Trophoblast cell (in vitro differentiated cells and primary cell): Measurements from ENCODE around the gene ADNP2.
A peak's percentile ranks its signal among the peaks of the same experiment; 100 is the strongest.

Experiments
- DNase-seq, 2 donors: peaks; one replicate each; pipeline ENCODE4 v3.0.0-alpha.2; 2016
- H2AFZ ChIP-seq: 2 replicates; pipeline ENCODE4 v1.6.1; 2013; ENCODE audit warnings: low read length, moderate library complexity, mild to moderate bottlenecking; ENCODE audit not compliant: insufficient read depth, poor library complexity
- H2AK5ac ChIP-seq: 2 replicates; pipeline ENCODE4 v1.6.1; 2013; ENCODE audit warnings: mild to moderate bottlenecking, low read length
- H2BK120ac ChIP-seq: 2 replicates; pipeline ENCODE4 v1.6.1; 2013; ENCODE audit warnings: low read length, mild to moderate bottlenecking, moderate library complexity; ENCODE audit not compliant: insufficient read depth, poor library complexity
- H2BK12ac ChIP-seq: 2 replicates; pipeline ENCODE4 v1.6.1; 2013; ENCODE audit warnings: mild to moderate bottlenecking, low read length, moderate library complexity
- H2BK5ac ChIP-seq: 2 replicates; pipeline ENCODE4 v1.6.1; 2013; ENCODE audit warnings: low read length, low read depth, moderate library complexity, mild to moderate bottlenecking; ENCODE audit not compliant: poor library complexity
- H3K14ac ChIP-seq: 2 replicates; pipeline ENCODE4 v1.6.1; 2013; ENCODE audit warnings: mild to moderate bottlenecking, low read length
- H3K18ac ChIP-seq: 2 replicates; pipeline ENCODE4 v1.6.1; 2013; ENCODE audit warnings: mild to moderate bottlenecking, low read length
- H3K23ac ChIP-seq: 2 replicates; pipeline ENCODE4 v1.6.1; 2013; ENCODE audit warnings: low read length
- H3K27ac ChIP-seq: 2 replicates; pipeline ENCODE4 v1.5.1; 2013; ENCODE audit warnings: low read depth, mild to moderate bottlenecking, inconsistent platforms, low read length, moderate library complexity
- H3K27me3 ChIP-seq: 2 replicates; pipeline ENCODE4 v1.6.1; 2013; ENCODE audit warnings: inconsistent platforms, mild to moderate bottlenecking, low read length, moderate library complexity; ENCODE audit not compliant: insufficient read depth
- H3K36me3 ChIP-seq, 2 experiments: 1 replicate in 1 of 2; 2 replicates in 1 of 2; pipeline ENCODE4 v1.6.1; 2013; ENCODE audit warnings: low read length in 2 of 2, mild to moderate bottlenecking in 2 of 2, moderate library complexity in 1 of 2; ENCODE audit not compliant: insufficient read depth in 2 of 2, control insufficient read depth in 1 of 2
- H3K4ac ChIP-seq: 2 replicates; pipeline ENCODE4 v1.6.1; 2013; ENCODE audit warnings: low read depth, mild to moderate bottlenecking, low read length, moderate library complexity
- H3K4me1 ChIP-seq, 2 experiments: 1 replicate in 1 of 2; 2 replicates in 1 of 2; pipeline ENCODE4 v1.6.1; 2013; ENCODE audit warnings: low read length in 2 of 2, mild to moderate bottlenecking in 2 of 2, moderate library complexity in 1 of 2; ENCODE audit not compliant: insufficient read depth in 2 of 2, control insufficient read depth in 1 of 2
- H3K4me2 ChIP-seq: 2 replicates; pipeline ENCODE4 v1.6.1; 2013; ENCODE audit warnings: inconsistent platforms, mild to moderate bottlenecking, low read length, moderate library complexity
- H3K4me3 ChIP-seq: 2 replicates; pipeline ENCODE4 v1.5.1; 2013; ENCODE audit warnings: mild to moderate bottlenecking, low read depth, low read length, inconsistent platforms
- H3K79me1 ChIP-seq: one replicate; pipeline ENCODE4 v1.6.1; 2013; ENCODE audit warnings: low read length
- H3K79me2 ChIP-seq: 2 replicates; pipeline ENCODE4 v1.6.1; 2013; ENCODE audit warnings: low read length, mild to moderate bottlenecking; ENCODE audit not compliant: control insufficient read depth, insufficient read depth, poor library complexity
- H3K9ac ChIP-seq: 2 replicates; pipeline ENCODE4 v1.6.1; 2013; ENCODE audit warnings: mild to moderate bottlenecking, low read length
- H3K9me3 ChIP-seq: 2 replicates; pipeline ENCODE4 v1.6.1; 2013; ENCODE audit warnings: low read depth, mild to moderate bottlenecking, control low read depth, inconsistent platforms, low read length; ENCODE audit not compliant: insufficient read depth
- H4K12ac ChIP-seq: 2 replicates; pipeline ENCODE4 v1.6.1; 2013; ENCODE audit warnings: low read depth, mild to moderate bottlenecking, low read length, moderate library complexity
- H4K8ac ChIP-seq: 2 replicates; pipeline ENCODE4 v1.6.1; 2013; ENCODE audit warnings: low read depth, mild to moderate bottlenecking, low read length, moderate library complexity
- H4K91ac ChIP-seq: one replicate; pipeline ENCODE4 v1.6.1; 2013; ENCODE audit warnings: low read depth, mild to moderate bottlenecking, low read length, moderate library complexity
- WGBS: extraction: QIAGEN DNeasy Blood & Tissue Kit; methylation state at CpG from one replicate; pipeline ENCODE4 v1.1.7; 2013; ENCODE audit warnings: missing lambda C conversion rate; ENCODE audit not compliant: insufficient read length, insufficient coverage; ENCODE audit errors: extremely low coverage; 5-methylcytosine and 5-hydroxymethylcytosine counted together

Gene ADNP2

DNA sequence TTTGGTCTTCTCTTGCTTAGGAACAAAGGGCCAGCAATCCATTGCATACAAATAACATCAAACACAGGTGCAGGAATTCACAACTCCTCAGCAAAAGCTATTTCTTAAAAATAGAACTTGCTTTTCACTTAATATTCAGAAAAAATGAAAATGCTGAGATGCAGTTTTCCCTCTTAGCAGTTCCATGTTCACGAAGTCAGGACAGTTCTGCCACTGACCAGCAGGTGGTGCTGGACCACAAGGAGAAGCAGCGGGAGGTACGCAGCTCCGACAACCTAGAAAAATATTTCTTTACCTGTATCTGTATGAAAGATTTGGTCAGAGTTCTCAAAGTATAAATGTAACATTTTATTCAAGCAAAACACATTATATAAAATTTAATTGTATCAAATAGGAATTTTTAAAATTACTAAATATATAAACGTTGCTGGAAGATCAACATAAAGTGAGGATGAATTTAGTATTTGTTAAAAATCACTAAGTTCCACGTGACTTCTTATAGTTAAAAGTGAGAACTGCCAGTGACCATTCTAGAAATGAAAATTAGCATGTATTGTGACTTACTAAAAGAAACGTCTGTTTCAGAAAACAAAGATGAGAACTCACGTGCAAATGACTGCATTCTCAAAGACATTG lies 48.8 kb downstream of the ADNP2 start:
- Histone ChIP-seq H4K8ac (no peak overlapping the region), H3K4ac (no peak overlapping the region), H3K23ac (no peak overlapping the region), H2BK12ac (no peak overlapping the region), H3K4me2 (no peak overlapping the region), H3K27me3 (no peaks in the 10 kb centered on the region), H3K79me2 (no peaks in the 10 kb centered on the region), H3K79me1 (no peaks in the 10 kb centered on the region), H2BK120ac (no peak overlapping the region), H2AK5ac (no peak overlapping the region), H4K12ac (no peak overlapping the region), H3K18ac (no peak overlapping the region), H3K9me3 (peaks cover 4% of the 10 kb centered on the region), H2AFZ (no peak overlapping the region), H3K9ac (no peak overlapping the region), H3K14ac (no peak overlapping the region), H4K91ac (no peak overlapping the region), H3K36me3 (peaks cover 16 to 17% of the 10 kb centered on the region in 2 experiments), H2BK5ac (no peak overlapping the region), H3K4me1 (no peaks in the 10 kb centered on the region), H3K4me3 (no peak overlapping the region), H3K27ac (no peak overlapping the region)
- peak; percentile 66 to 95 for DNase-seq
- WGBS: no CpG with 5 or more reads among the region's 8 CpGs

GRCh38 chr18:80158365-80158764 lies 49.3 kb downstream of the ADNP2 start:
- no CpG with 5 or more reads among the region's 5 CpGs for WGBS
- H3K9ac ChIP-seq: no peak overlapping the region
- no peak overlapping the region for H4K12ac ChIP-seq
- H3K27me3 ChIP-seq: no peaks in the 10 kb centered on the region
- peaks cover 8% of the 10 kb centered on the region for H3K9me3 ChIP-seq
- no peak overlapping the region for H2AK5ac ChIP-seq
- no peak overlapping the region for H4K91ac ChIP-seq
- no peak overlapping the region for H3K27ac ChIP-seq
- no peak overlapping the region for H2AFZ ChIP-seq
- no peak for DNase-seq
- H3K23ac ChIP-seq: no peak overlapping the region
- no peak overlapping the region for H3K18ac ChIP-seq
- H2BK120ac ChIP-seq: no peak overlapping the region
- no peak overlapping the region for H4K8ac ChIP-seq
- H3K36me3 ChIP-seq: peaks cover 17 to 18% of the 10 kb centered on the region in 2 experiments
- no peak overlapping the region for H2BK5ac ChIP-seq
- no peak overlapping the region for H3K4ac ChIP-seq
- no peak overlapping the region for H3K14ac ChIP-seq
- H3K79me2 ChIP-seq: no peaks in the 10 kb centered on the region
- H3K79me1 ChIP-seq: no peaks in the 10 kb centered on the region
- no peak overlapping the region for H2BK12ac ChIP-seq
- no peak overlapping the region for H3K4me3 ChIP-seq
- H3K4me1 ChIP-seq: no peaks in the 10 kb centered on the region
- H3K4me2 ChIP-seq: no peak overlapping the region

DNA sequence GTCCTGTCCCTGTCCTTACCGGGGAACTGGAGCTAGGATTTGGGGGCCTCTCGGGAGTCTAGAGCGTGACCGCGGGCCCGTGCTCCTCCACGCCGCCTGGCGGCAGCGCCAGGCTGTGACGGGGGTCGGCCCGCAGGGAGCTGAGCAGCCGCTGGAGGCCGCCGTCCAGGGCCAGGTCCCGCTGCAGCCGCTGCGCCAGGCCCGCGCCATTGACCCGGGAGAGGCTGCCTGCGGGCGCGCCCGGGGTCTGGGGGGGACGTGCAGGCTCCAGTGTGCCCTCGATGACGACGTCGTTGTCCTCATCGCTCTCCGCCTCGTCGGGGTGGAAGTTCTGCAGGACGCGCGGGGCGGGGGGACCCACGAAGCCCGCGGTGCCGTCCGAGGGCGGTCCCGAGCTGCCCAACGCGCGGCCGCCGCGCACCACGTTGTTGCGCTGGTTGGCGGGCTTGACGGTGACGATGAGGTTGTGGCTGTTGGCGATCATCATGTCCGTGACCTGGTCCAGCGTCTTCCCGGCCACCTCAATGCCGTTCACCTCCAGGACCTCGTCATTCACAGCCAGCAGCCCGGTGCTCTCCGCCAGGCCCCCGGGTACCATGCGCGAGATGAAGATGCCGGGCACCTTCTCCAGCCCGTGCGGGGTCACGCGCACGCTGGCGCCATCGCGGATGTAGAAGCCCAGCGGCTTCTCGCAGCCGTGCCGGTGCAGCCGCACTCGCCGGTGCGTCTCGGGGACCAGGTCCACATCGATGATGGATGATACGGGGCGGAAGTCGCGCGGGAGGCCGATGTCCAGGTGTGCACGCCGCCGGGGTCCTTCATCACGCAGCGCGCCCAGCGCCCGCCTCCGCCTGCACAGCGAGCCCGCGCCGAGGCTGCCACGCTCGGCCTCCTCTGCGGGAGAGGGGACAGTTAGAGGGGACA lies 50.9 kb downstream of the ADNP2 start:
- Histone ChIP-seq H3K4ac (no peak overlapping the region), H3K14ac (no peak overlapping the region), H3K23ac (no peak overlapping the region), H2BK120ac (no peak overlapping the region), H3K27ac (no peak overlapping the region), H4K91ac (no peak overlapping the region), H3K79me2 (no peaks in the 10 kb centered on the region), H2AFZ (no peak overlapping the region), H2BK12ac (no peak overlapping the region), H3K36me3 (peaks cover 17 to 19% of the 10 kb centered on the region in 2 experiments), H4K12ac (no peak overlapping the region), H2BK5ac (no peak overlapping the region), H3K9ac (no peak overlapping the region), H3K4me2 (no peak overlapping the region), H3K18ac (no peak overlapping the region), H3K9me3 (peaks cover 16% of the 10 kb centered on the region), H3K4me1 (no peaks in the 10 kb centered on the region), H3K79me1 (no peaks in the 10 kb centered on the region), H3K27me3 (no peaks in the 10 kb centered on the region), H4K8ac (no peak overlapping the region), H2AK5ac (no peak overlapping the region), H3K4me3 (no peak overlapping the region)
- DNase-seq: no peak
- no CpG with 5 or more reads among the region's 109 CpGs for WGBS

GRCh38 chr18:80161781-80162417 lies 52.8 kb downstream of the ADNP2 start:
- Histone ChIP-seq H3K18ac (no peak overlapping the region), H3K4me2 (no peak overlapping the region), H3K4me3 (no peak overlapping the region), H3K4me1 (no peaks in the 10 kb centered on the region), H3K27me3 (no peaks in the 10 kb centered on the region), H3K27ac (no peak overlapping the region), H2AK5ac (no peak overlapping the region), H3K79me1 (no peaks in the 10 kb centered on the region), H2BK5ac (no peak overlapping the region), H3K9ac (no peak overlapping the region), H3K36me3 (peaks cover 17 to 19% of the 10 kb centered on the region in 2 experiments), H3K79me2 (no peaks in the 10 kb centered on the region), H4K8ac (no peak overlapping the region), H2BK120ac (no peak overlapping the region), H4K91ac (no peak overlapping the region), H2AFZ (no peak overlapping the region), H3K4ac (no peak overlapping the region), H3K9me3 (peaks cover 20% of the 10 kb centered on the region), H3K23ac (no peak overlapping the region), H3K14ac (no peak overlapping the region), H2BK12ac (no peak overlapping the region), H4K12ac (no peak overlapping the region)
- no CpG with 5 or more reads among the region's 7 CpGs for whole genome bisulfite sequencing
- DNase-seq: no peak
